GM10248 (cell line): Measurements from ENCODE around the gene BLOC1S3.

ENCODE experiments used
- CTCF ChIA-PET: fragments of 300-600 bp; sonication (Branson Sonifier 250); formaldehyde crosslinking; extraction: SDS; loops from one replicate; lab custom pipeline; 2021; ENCODE audit warnings: antibody characterized with exemption; lab: Yijun Ruan, JAX
- POLR2A ChIA-PET: fragments of 350-650 bp; sonication (Branson Sonifier 250); formaldehyde crosslinking; extraction: SDS; loops from one replicate; lab custom pipeline; 2020; ENCODE audit warnings: antibody characterized with exemption; lab: Yijun Ruan, JAX
- DNase-seq: peaks from one replicate; pipeline ENCODE4 v3.0.0; 2012; ENCODE audit errors: extremely low spot score
- CTCF ChIP-seq: IDR thresholded peaks from 2 replicates; pipeline ENCODE4 v1.5.1; 2012; ENCODE audit warnings: mild to moderate bottlenecking, low read depth; ENCODE audit errors: extremely low read depth, missing control alignments, control extremely low read depth

BLOC1S3 gene

GRCh38 chr19:45200568-45200967 lies 22.0 kb downstream of the BLOC1S3 start:
- DNase-seq, result no peak
- ChIA-PET POLR2A (interaction anchor here (0.7 kb wide), 1 partner anchor 234 kb away, joined by 5 read pairs; no protein-coding TSS in a partner anchor), CTCF (interaction anchor here (1.0 kb wide), 2 partner anchors 10 kb away, joined by 4 to 5 read pairs; no protein-coding TSS in a partner anchor)
- TF ChIP-seq CTCF, result no peak

- ChIA-PET CTCF (interaction anchor here (1.3 kb wide), 2 partner anchors 11 to 46 kb away, joined by 3 read pairs; no protein-coding TSS in a partner anchor), POLR2A (no interaction called here)
- TF ChIP-seq CTCF, result no peak
- DNase-seq, result no peak
Measured at GRCh38 chr19:45202637-45203036, 24.1 kb downstream of the BLOC1S3 start.

- ChIA-PET CTCF (interaction anchor here (1.0 kb wide), 1 partner anchor 9 kb away, joined by 4 read pairs; no protein-coding TSS in a partner anchor), POLR2A (no interaction called here)
- no peak for TF ChIP-seq CTCF
- no peak for DNase-seq
Measured at GRCh38 chr19:45205810-45206209, 27.2 kb downstream of the BLOC1S3 start.

DNA sequence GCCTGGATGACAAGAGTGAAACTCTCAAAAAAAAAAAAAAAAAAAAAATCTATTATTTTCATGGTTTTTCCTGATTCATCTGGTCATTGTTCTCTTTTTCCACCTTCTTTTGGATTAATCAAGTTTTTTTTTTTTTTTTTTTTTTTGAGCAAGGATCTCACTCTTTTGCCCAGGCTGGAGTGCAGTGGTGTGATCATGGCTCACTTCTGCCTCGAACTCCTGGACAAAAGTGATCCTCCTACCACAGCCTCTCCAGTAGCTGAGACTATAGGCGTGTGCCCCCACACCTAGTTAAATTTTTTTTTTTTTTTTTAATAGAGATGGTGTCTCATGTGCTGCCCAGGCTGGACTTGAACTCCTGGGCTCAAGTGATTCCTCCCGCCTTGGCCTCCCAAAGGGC lies 27.7 kb downstream of the BLOC1S3 start:
- ChIA-PET POLR2A (no interaction called here), CTCF (interaction anchor here (1.4 kb wide), 1 partner anchor 19 kb away, joined by 5 read pairs; no protein-coding TSS in a partner anchor)
- TF ChIP-seq CTCF, result no peak
- no peak for DNase-seq

DNA sequence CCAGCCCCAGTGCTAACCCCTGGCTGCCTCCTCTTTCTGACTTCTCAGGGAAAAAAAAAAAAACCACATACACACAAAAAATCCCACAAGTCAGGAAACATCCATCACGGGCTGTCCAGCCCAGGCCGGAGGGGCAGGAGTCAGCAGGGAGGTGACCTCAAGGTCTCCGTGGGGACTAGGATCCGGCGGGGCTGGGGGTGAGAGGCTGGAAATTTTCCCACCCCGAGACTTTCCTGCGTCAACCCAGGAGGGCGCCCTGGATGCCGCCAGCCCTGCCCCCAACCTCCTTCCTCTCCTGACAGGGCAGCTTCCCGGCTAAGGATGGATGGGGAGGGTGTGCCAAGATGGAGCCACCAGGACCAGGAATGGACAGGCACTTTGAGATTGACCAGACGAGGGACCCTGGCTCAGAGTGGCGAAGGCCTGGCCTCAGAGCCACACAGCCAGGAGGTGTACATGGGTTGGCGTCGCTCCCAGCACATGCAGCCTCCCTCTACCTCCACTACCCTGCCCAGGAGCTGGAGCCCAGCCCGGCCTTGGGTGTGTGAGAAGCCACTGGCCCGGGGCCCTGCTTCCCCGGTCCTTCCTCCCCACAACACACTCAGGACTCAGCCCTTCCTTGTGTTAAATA lies 33.3 kb downstream of the BLOC1S3 start:
- POLR2A ChIA-PET, result no interaction called here
- no peak for DNase-seq
- CTCF ChIA-PET, result interaction anchor here (1.2 kb wide), 1 partner anchor 18 kb away, joined by 3 read pairs; no protein-coding TSS in a partner anchor
- TF ChIP-seq CTCF, result no peak

DNA sequence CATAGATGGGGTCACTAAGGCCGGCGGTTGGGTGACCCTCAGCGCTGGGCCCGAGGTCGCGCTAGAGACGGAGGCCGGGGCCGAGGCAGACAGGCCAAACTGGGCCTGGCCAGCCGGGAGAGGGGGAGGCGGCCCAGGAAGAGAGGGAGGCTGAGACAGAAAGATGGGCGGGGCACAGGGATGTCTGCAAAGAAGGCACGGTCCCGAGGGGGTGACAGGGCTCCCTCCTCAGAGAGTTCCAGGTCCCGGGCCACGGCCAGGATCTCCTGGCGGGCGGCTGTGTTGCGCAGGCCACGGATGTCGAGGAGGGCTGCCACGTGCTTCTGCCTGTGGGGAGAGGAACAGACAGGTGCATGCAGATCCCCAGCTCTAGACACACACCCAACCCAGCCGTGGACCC lies 34.4 kb downstream of the BLOC1S3 start:
- DNase-seq, result no peak
- ChIA-PET CTCF (no interaction called here), POLR2A (no interaction called here)
- TF ChIP-seq CTCF, result no peak
